ENCODE data around the gene SEPTIN10.

The SEPTIN10 gene

DNA sequence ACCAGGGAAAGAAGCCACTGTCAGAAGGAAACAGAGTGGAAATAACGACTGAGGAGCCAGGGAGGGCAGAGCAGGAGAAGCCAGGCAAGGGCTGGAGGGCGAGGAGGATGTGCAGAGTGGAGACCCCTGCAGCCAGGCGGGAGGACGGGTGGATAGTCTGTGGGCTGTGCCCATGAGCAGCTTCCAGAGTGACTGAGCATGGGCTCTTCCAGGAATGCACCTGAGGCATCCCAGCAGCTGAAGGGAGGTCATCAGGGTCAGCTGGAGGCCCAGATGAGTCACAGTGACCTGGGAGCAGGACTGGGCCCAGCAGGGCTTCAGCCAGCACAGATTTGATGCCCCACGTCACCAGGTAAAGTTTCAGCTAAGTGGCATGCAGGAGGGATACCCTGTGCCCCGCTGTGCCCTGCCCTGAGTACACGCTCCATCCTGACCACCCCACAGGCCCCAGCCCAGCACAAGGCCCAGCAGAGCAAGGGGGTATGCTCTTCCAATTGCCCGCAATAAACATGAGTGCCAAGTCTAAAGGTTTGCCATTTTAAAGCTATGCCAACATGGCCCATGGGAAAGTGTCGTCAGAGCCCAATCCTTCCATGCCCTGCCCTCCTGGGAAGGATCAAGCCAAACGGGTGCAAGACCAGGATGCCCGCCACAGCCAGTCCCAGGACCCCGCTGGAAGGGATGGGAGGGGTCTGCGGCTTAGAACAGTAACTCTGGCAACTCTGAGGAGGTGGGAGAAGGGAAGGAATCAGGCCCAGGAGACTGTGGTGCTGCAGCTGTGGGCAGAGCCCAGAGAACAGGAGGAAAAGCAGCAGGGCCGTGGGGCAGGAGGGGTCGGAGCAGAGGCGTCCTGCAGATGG, 85.7 kb downstream of the SEPTIN10 start:
- peak in 2 of 10 donors; percentile 59 to 68 for DNase-seq
- intact Hi-C loops (cut with DNase I), result no loop called here

DNA sequence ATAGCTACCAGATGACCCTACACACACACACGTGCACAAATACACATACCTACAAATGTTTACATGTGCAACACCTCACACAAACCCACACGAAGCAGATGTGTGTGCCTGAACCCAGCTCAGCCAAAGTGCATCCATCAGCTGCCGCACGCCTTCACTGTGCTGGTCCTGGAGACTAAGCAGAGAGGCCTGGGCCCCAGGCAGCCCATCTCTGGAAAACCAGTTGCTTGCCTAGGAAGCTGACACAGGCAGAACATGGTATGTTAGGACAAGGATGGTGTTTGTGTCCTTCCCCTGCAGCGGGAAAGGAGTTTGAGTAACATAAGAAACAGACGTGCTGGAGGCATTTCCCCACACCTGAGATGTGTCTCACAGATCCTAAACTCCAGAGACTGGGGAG, 86.7 kb downstream of the SEPTIN10 start:
- DNase-seq, result peak in 2 of 10 donors; percentile 13 to 66
- intact Hi-C loops (cut with DNase I), result no loop called here

GRCh38 chr2:109526442-109526970, 87.3 kb downstream of the SEPTIN10 start:
- intact Hi-C loops (cut with DNase I), result no loop called here
- DNase-seq, result peak in 2 of 10 donors; percentile 34 to 36

GRCh38 chr2:109525836-109526235, 87.9 kb downstream of the SEPTIN10 start:
- peak in 2 of 10 donors; percentile 41 to 64 for DNase-seq
- intact Hi-C loops (cut with DNase I), result no loop called here

DNA sequence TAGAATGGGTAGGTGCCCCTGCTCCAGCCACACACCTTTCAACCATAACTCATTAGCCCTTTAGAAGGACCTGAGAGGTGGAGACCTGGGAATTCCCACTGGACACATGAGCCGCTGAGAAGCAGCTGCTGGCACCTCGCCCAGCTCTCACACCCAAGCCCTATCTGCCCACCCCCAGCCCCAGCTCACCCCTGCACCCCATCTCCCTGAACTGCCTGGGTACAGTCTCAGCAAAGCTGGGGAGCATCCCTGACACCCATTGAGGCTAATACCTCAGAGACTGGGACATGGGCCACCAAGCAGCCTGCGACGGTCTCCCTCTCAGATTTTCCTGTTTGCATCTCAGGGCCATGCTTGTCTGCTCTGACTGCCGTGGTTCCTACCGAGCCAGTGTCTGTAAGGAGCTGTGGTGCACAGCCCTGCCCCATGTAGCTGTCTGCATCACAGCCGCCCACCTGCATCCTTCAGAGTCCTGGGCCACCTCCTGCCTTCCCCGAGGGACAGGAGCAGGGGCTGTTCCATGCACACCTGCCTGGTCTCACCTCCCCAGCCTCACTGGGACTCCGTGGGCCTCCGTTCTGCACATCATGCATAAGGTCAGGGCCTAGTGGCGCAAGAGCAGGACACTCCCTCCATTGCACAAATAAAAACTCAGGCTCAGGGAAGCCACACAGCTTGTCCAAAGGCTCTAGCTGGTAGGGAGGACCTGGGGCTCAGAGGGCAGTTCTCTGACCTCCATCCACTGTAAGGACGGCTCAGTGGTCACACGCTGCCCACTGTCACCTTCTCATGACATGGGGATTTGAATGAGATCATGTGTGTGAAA, 90.0 kb downstream of the SEPTIN10 start:
- intact Hi-C loops (cut with DNase I), result no loop called here
- peak in 3 of 10 donors; percentile 16 to 70 (median 62) for DNase-seq

GRCh38 chr2:109523121-109523520, 90.6 kb downstream of the SEPTIN10 start:
- peak in 3 of 10 donors; percentile 3 to 60 (median 35) for DNase-seq
- intact Hi-C loops (cut with DNase I), result no loop called here

DNA sequence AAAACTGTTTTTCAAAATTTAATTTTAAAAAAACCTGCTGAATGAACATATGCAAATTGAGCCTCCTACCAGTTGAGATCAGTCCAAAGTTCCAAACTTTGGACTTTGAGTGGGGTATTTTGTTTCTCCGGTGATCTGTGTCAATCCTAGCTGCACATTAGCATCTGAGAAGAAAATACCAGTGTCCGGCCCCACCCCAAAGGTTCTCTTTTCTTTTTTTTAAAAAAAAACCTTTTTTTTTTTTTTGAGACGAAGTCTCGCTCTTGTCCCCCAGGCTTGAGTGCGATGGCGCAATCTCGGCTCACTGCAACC, 91.7 kb downstream of the SEPTIN10 start:
- DNase-seq, result peak in 2 of 10 donors; percentile 30 to 35
- intact Hi-C loops (cut with DNase I), result no loop called here

GRCh38 chr2:109521233-109522062, 92.3 kb downstream of the SEPTIN10 start:
- DNase-seq, result peak in 2 of 10 donors; percentile 44 to 55
- intact Hi-C loops (cut with DNase I), result no loop called here

- intact Hi-C loops (cut with DNase I), result no loop called here
- peak in 2 of 10 donors; percentile 6 to 9 for DNase-seq
Measured at GRCh38 chr2:109519513-109519912, 94.3 kb downstream of the SEPTIN10 start.

- intact Hi-C loops (cut with DNase I), result no loop called here
- peak in 2 of 10 donors; percentile 53 to 86 for DNase-seq
Measured at GRCh38 chr2:109517118-109517889, 96.5 kb downstream of the SEPTIN10 start.

DNA sequence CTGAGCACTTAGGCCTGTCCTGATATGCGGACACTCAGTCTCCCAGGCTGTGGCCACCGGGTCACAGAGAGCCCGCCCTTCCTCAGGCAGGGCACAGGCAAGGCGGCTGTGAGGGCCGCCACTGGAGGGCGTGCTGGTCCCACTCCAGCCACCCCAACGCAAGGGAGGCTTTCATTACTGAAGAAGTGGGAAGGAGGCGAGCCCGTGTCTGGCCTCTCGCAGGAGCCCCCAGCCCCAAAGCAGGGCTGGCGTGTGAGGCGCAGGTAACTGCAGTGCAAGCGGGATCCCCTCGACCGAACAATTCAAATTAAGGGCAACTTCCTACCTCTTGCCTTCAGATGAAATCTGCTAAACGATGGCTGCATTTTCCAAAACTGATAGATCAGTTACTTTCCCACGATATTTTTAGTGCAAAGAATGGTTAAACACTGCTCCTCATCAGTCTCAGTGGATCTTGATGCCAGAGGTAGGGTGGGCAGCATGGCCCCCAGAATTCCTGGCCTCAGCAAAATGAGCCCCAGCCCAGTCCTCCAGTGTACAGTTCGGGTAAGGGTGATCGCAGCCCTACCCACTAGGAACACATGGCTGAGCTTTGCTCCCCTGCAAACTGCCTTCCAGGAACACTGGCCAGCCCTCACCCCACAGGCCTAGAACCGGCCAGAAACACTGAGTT, 97.2 kb downstream of the SEPTIN10 start:
- intact Hi-C loops (cut with DNase I), result no loop called here
- peak in 2 of 10 donors; percentile 61 to 69 for DNase-seq

DNA sequence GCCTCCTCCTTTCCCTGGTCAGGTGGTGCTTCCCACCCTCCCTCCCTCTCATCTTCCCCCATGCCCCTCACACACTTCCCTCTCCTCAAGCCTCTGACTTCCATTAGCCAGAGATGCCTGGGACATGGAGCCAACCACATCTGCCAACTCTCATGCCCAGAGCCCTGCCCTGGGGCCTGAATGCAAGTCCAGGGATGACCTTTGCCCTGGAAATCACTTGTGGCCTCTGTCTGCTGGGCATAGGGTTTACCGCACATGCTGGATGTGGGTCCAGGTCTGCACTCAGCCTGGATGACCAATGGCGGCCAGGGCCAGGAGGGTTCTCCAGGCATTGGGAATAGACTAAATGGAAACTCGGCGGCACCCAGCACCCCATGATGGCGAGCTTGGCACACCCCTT, 98.9 kb downstream of the SEPTIN10 start:
- DNase-seq, result peak in 1 of 10 donors; percentile 27
- intact Hi-C loops (cut with DNase I), result no loop called here

- intact Hi-C loops (cut with DNase I), result no loop called here
- peak in 5 of 10 donors; percentile 38 to 90 (median 46) for DNase-seq
Measured at GRCh38 chr2:109513749-109514588, 99.8 kb downstream of the SEPTIN10 start.

- intact Hi-C loops (cut with DNase I), result no loop called here
Measured at GRCh38 chr2:109513230-109513629, 100.5 kb downstream of the SEPTIN10 start.

GRCh38 chr2:109512076-109512475, 101.7 kb downstream of the SEPTIN10 start:
- intact Hi-C loops (cut with DNase I), result no loop called here
- no peak for DNase-seq

More at GRCh38 chr2:109513230-109513629, 100.5 kb downstream of the SEPTIN10 start:
- no peak for DNase-seq

GRCh38 chr2:109511168-109511567, 102.6 kb downstream of the SEPTIN10 start:
- intact Hi-C loops (cut with DNase I), result no loop called here
- no peak for DNase-seq

- intact Hi-C loops (cut with DNase I), result no loop called here
- DNase-seq, result peak; percentile 40 to 95 (median 80)
Measured at GRCh38 chr2:109510136-109511028, 103.4 kb downstream of the SEPTIN10 start.

Measured in posterior cingulate gyrus (tissue), 11 donors.